ENCODE results near the gene STK4.

DNA sequence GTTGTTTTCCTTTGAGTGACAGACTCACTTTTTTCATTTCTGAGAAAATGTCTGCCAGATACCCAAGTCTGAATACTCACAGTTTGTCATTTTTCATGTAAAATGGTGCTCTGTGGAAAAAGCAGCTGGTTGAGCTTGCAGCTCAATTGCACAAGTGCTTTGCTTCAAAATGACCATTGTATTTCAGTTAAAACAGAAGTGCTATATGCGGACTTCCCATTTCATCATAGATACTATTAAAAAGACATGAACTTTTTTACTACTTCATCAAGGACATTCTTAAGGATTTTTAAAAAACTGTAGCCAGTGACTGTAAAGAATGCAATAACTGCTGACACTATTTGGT lies 73.1 kb downstream of the STK4 start:
- TF ChIP-seq, protein P1, sequence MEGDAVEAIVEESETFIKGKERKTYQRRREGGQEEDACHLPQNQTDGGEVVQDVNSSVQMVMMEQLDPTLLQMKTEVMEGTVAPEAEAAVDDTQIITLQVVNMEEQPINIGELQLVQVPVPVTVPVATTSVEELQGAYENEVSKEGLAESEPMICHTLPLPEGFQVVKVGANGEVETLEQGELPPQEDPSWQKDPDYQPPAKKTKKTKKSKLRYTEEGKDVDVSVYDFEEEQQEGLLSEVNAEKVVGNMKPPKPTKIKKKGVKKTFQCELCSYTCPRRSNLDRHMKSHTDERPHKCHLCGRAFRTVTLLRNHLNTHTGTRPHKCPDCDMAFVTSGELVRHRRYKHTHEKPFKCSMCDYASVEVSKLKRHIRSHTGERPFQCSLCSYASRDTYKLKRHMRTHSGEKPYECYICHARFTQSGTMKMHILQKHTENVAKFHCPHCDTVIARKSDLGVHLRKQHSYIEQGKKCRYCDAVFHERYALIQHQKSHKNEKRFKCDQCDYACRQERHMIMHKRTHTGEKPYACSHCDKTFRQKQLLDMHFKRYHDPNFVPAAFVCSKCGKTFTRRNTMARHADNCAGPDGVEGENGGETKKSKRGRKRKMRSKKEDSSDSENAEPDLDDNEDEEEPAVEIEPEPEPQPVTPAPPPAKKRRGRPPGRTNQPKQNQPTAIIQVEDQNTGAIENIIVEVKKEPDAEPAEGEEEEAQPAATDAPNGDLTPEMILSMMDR (IDR thresholded peaks at IDR 0.05; ENCODE audit: extremely low read depth in 1 of 2, insufficient read depth in 1 of 2, low read depth in 1 of 2, low read length in 2 of 2) = no peak
- TF ChIP-seq FOS (IDR thresholded peaks at IDR 0.05; ENCODE audit: borderline replicate concordance, insufficient read depth, low read length) (no peak), POLR2A (IDR thresholded peaks at IDR 0.05; ENCODE audit: low read depth, low read length) (no peak), EZH2 (IDR thresholded peaks at IDR 0.05; ENCODE audit: borderline replicate concordance, low read depth, low read length, severe bottlenecking) (no peak)

Measured in endothelial cell of umbilical vein (primary cell).